Activated CD4-positive, alpha-beta T cell treated with anti-CD3 and anti-CD28 coated beads, Interleukin-2, amount 10 ng/mL, durations not matched to agents 7 days and 5 days (primary cell): Measurements from ENCODE around the gene LSM7. TPM values are rescaled to one million over a fixed set of nuclear protein-coding genes. Genes with fewer than 3 reads are reported as not detected.
A peak's percentile ranks its signal among the peaks of the same experiment; 100 is the strongest.

Experiments
- CTCF ChIA-PET: fragments of 350-600 bp; sonication (Branson Sonifier 250); formaldehyde crosslinking; loops from one replicate; lab custom pipeline; 2021; ENCODE audit warnings: antibody characterized with exemption; lab: Charles Lee
- POLR2A ChIA-PET: fragments of 350-600 bp; sonication (Branson Sonifier 250); formaldehyde crosslinking; loops from one replicate; lab custom pipeline; 2021; ENCODE audit warnings: antibody characterized with exemption; lab: Charles Lee
- DNase-seq: peaks from one replicate; pipeline ENCODE4 v3.0.0-alpha.2; 2020
- H3K27ac Mint-ChIP-seq: one replicate; pipeline ENCODE4 v1.8.0; 2021; ENCODE audit warnings: mild to moderate bottlenecking, moderate library complexity, mixed read lengths
- H3K27me3 Mint-ChIP-seq: one replicate; pipeline ENCODE4 v1.8.0; 2021; ENCODE audit warnings: mixed read lengths
- H3K36me3 Mint-ChIP-seq: one replicate; pipeline ENCODE4 v1.8.0; 2021; ENCODE audit warnings: low read depth, mixed read lengths
- H3K4me1 Mint-ChIP-seq: one replicate; pipeline ENCODE4 v1.8.0; 2021; ENCODE audit warnings: mixed read lengths
- H3K4me3 Mint-ChIP-seq: one replicate; pipeline ENCODE4 v1.8.0; 2021; ENCODE audit warnings: mild to moderate bottlenecking, moderate library complexity, mixed read lengths
- H3K9me3 Mint-ChIP-seq: one replicate; pipeline ENCODE4 v1.8.0; 2021; ENCODE audit warnings: mixed read lengths
- total RNA-seq, 2 experiments: library from RNA; stranded (reverse); gene quantifications; one replicate each; pipeline ENCODE4 v1.2.3, GENCODE V29; 2021

Gene LSM7
- total RNA-seq, 2 experiments from 2014 or later, result 105 to 114 TPM

- Mint-ChIP-seq H3K4me1 (peaks cover 7% of the 10 kb centered on the region), H3K4me3 (no peak overlapping the region), H3K27ac (no peak overlapping the region)
Observed at GRCh38 chr19:2307518-2308012, 20.8 kb downstream of the LSM7 start.

GRCh38 chr19:2306971-2307370 lies 21.4 kb downstream of the LSM7 start:
- no peak for DNase-seq
- Mint-ChIP-seq H3K27me3 (peaks cover 66% of the 10 kb centered on the region), H3K4me3 (no peak overlapping the region), H3K27ac (no peak overlapping the region), H3K4me1 (peaks cover 7% of the 10 kb centered on the region), H3K36me3 (peaks cover 2% of the 10 kb centered on the region), H3K9me3 (no peaks in the 10 kb centered on the region)
- POLR2A ChIA-PET, result no interaction called here
- CTCF ChIA-PET, result no interaction called here

More at GRCh38 chr19:2307518-2308012, 20.8 kb downstream of the LSM7 start:
- H3K27me3 Mint-ChIP-seq, result peaks cover 68% of the 10 kb centered on the region
- DNase-seq, result no peak
- ChIA-PET POLR2A (no interaction called here), CTCF (no interaction called here)
- no peaks in the 10 kb centered on the region for H3K9me3 Mint-ChIP-seq
- H3K36me3 Mint-ChIP-seq, result peaks cover 2% of the 10 kb centered on the region

- DNase-seq, result no peak
- Mint-ChIP-seq H3K4me3 (no peak overlapping the region), H3K9me3 (no peaks in the 10 kb centered on the region), H3K36me3 (peaks cover 2% of the 10 kb centered on the region), H3K27ac (no peak overlapping the region), H3K27me3 (peaks cover 69% of the 10 kb centered on the region), H3K4me1 (peaks cover 7% of the 10 kb centered on the region)
- POLR2A ChIA-PET, result no interaction called here
- CTCF ChIA-PET, result interaction anchor here (0.8 kb wide), 1 partner anchor 21 kb away, joined by 3 read pairs; no protein-coding TSS in a partner anchor
Observed at GRCh38 chr19:2306281-2306806, 22.0 kb downstream of the LSM7 start.

- Mint-ChIP-seq H3K9me3 (no peaks in the 10 kb centered on the region), H3K27me3 (peaks cover 71% of the 10 kb centered on the region), H3K36me3 (peaks cover 2% of the 10 kb centered on the region), H3K4me1 (peaks cover 7% of the 10 kb centered on the region), H3K4me3 (no peak overlapping the region), H3K27ac (peak overlapping the region; percentile 13)
- CTCF ChIA-PET, result interaction anchor here (0.8 to 1.0 kb wide), 2 partner anchors 10 to 20 kb away, joined by 3 read pairs; no protein-coding TSS in a partner anchor
- POLR2A ChIA-PET, result no interaction called here
- no peak for DNase-seq
Observed at GRCh38 chr19:2305452-2306280, 22.7 kb downstream of the LSM7 start.

- ChIA-PET POLR2A (no interaction called here), CTCF (no interaction called here)
- peaks cover 4% of the 10 kb centered on the region for H3K4me1 Mint-ChIP-seq
- H3K9me3 Mint-ChIP-seq, result no peaks in the 10 kb centered on the region
- peaks cover 48% of the 10 kb centered on the region for H3K27me3 Mint-ChIP-seq
- no peak overlapping the region for H3K4me3 Mint-ChIP-seq
- DNase-seq, result no peak
- no peak overlapping the region for H3K27ac Mint-ChIP-seq
- no peaks in the 10 kb centered on the region for H3K36me3 Mint-ChIP-seq
Observed at GRCh38 chr19:2303211-2303798, 25.1 kb downstream of the LSM7 start.

- CTCF ChIA-PET, result interaction anchor here (0.6 to 1.0 kb wide), 3 partner anchors 9 to 147 kb away, joined by 3 to 4 read pairs (median 3); no protein-coding TSS in a partner anchor
- no peak overlapping the region for H3K4me3 Mint-ChIP-seq
- POLR2A ChIA-PET, result interaction anchor here (0.6 kb wide), 1 partner anchor 43 kb away, joined by 4 read pairs; no protein-coding TSS in a partner anchor
- no peaks in the 10 kb centered on the region for H3K9me3 Mint-ChIP-seq
- H3K27ac Mint-ChIP-seq, result no peak overlapping the region
- H3K36me3 Mint-ChIP-seq, result no peaks in the 10 kb centered on the region
- peaks cover 4% of the 10 kb centered on the region for H3K4me1 Mint-ChIP-seq
- H3K27me3 Mint-ChIP-seq, result peaks cover 46% of the 10 kb centered on the region
- no peak for DNase-seq
Observed at GRCh38 chr19:2302319-2303210, 25.8 kb downstream of the LSM7 start.

DNA sequence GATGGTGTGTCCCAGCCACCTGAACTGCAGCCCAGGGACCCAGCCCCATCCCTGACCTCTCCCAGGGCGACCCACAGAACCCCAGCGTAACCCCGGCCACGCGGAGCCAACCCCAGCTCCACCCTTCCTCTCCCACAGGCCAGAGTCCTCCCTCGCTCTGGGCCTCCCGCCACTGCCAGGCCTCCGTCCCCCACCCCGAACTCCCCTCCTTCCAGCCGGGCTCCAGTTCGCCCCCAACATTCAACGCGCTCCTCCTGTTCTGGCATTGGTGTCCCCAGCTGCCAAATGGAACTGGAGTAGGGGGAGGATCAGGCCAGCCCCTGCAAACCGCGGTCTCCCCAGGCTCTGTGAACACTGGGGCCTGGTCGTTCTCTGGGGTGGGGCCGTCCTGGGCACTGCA lies 27.9 kb downstream of the LSM7 start:
- H3K27ac Mint-ChIP-seq, result no peak overlapping the region
- H3K27me3 Mint-ChIP-seq, result peaks cover 31% of the 10 kb centered on the region
- H3K4me3 Mint-ChIP-seq, result no peak overlapping the region
- H3K9me3 Mint-ChIP-seq, result no peaks in the 10 kb centered on the region
- ChIA-PET POLR2A (no interaction called here), CTCF (no interaction called here)
- DNase-seq, result no peak
- H3K36me3 Mint-ChIP-seq, result peaks cover 3% of the 10 kb centered on the region
- H3K4me1 Mint-ChIP-seq, result peaks cover 4% of the 10 kb centered on the region

DNA sequence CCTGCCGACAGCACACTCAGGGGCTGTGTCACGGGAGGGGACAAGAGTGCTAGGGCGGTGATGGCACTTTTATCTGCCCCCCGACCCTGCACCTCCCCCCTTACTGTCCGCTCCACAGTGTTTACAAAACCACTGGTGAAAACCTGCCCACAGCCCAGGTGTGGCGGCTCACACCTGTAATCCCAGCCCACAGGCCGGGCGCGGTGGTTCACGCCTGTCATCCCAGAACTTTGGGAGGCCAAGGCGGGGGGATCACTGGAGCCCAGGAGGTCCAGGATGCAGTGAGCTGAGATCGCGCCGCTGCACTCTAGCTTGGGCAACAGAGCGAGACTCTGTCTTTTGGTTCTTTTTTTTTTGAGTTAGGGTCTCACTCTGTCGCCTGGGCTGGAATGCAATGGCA lies 32.2 kb downstream of the LSM7 start:
- Mint-ChIP-seq H3K27ac (no peak overlapping the region), H3K36me3 (peaks cover 22% of the 10 kb centered on the region), H3K4me1 (peaks cover 12% of the 10 kb centered on the region), H3K27me3 (peaks cover under 1% of the 10 kb centered on the region), H3K9me3 (no peaks in the 10 kb centered on the region), H3K4me3 (no peak overlapping the region)
- no peak for DNase-seq
- ChIA-PET CTCF (interaction anchor here (0.6 to 1.3 kb wide), 4 partner anchors 8 to 24 kb away, joined by 3 to 5 read pairs (median 4); no protein-coding TSS in a partner anchor), POLR2A (no interaction called here)

GRCh38 chr19:2294687-2295335 lies 33.6 kb downstream of the LSM7 start:
- no peak overlapping the region for H3K4me3 Mint-ChIP-seq
- POLR2A ChIA-PET, result no interaction called here
- DNase-seq, result no peak
- no peak overlapping the region for H3K27ac Mint-ChIP-seq
- CTCF ChIA-PET, result interaction anchor here (0.6 to 0.8 kb wide), 2 partner anchors 10 to 376 kb away, joined by 3 read pairs; no protein-coding TSS in a partner anchor
- H3K36me3 Mint-ChIP-seq, result peaks cover 29% of the 10 kb centered on the region
- H3K27me3 Mint-ChIP-seq, result no peaks in the 10 kb centered on the region
- no peaks in the 10 kb centered on the region for H3K9me3 Mint-ChIP-seq
- H3K4me1 Mint-ChIP-seq, result peaks cover 19% of the 10 kb centered on the region

DNA sequence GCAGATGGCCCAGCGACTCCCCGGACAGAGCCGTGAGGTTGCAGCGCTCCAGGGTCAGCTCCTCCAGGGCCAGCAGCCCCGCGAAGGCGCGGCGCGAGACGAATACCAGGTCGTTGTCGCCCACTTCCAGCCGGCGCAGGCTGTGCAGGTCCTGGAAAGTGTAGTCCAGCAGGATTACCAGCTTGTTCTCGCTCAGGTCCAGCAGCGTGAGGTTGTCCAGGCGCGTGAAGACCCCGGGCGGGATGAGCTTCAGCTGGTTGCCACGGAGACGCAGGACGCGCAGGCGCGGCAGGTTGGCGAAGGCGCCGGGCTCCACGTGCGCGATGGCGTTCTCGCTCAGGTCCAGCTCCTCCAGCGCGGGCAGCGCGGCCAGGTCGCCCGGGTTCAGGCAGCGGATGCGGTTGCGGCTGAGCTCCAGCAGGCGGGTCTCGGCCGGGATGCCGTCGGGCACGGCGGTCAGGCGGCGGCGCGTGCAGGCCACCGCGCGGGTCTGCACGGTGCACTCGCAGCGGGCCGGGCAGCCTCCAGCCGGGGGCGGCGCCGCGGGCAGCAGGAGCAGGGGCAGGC lies 37.1 kb downstream of the LSM7 start:
- H3K27me3 Mint-ChIP-seq, result no peaks in the 10 kb centered on the region
- CTCF ChIA-PET, result interaction anchor here (0.5 to 1.2 kb wide), 3 partner anchors 56 to 944 kb away, joined by 3 to 4 read pairs (median 3); no protein-coding TSS in a partner anchor
- peaks cover 29% of the 10 kb centered on the region for H3K36me3 Mint-ChIP-seq
- H3K27ac Mint-ChIP-seq, result no peak overlapping the region
- H3K9me3 Mint-ChIP-seq, result no peaks in the 10 kb centered on the region
- H3K4me3 Mint-ChIP-seq, result peak overlapping the region; percentile 77
- H3K4me1 Mint-ChIP-seq, result peaks cover 36% of the 10 kb centered on the region
- no peak for DNase-seq
- POLR2A ChIA-PET, result no interaction called here

DNA sequence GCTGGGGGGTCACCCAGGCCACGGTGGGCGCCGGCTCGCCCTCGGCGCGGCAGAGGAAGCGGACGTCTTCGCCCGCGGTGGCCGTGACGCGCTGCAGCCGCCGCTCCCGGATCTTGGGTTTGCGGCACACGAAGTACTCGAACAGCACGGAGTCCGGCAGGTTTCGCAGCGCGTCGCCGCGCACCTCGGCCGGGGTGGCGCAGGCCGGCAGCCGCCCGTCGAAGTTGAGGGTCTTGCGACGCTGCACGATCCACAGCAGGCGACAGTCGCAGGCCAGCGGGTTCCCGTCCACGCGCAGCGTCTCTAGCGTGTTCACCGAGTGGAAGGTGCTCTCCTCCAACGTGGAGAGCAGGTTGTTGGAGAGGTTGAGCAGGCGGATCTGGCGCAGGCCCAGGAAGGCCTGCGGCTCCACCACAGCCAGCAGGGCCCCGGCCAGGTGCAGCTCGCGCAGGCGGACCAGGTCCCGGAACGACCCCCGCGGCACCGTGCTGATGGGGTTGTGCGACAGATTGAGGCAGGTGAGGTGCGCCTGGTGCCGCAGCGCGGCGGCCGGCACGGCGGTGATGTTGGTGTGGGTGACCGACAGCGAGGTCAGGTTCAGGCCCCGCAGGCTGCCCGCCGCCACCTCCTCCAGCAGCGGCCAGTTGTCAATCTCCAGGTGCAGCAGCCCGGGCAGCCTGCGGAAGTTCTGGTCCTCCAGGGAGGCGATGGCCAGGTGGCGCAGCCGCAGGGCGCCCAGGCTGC lies 37.8 kb downstream of the LSM7 start:
- H3K9me3 Mint-ChIP-seq, result no peaks in the 10 kb centered on the region
- peaks cover 36% of the 10 kb centered on the region for H3K4me1 Mint-ChIP-seq
- ChIA-PET POLR2A (no interaction called here), CTCF (interaction anchor here (1.2 kb wide), 1 partner anchor 55 kb away, joined by 3 read pairs; no protein-coding TSS in a partner anchor)
- H3K4me3 Mint-ChIP-seq, result peak overlapping the region; percentile 77
- H3K36me3 Mint-ChIP-seq, result peaks cover 26% of the 10 kb centered on the region
- no peak for DNase-seq
- peak overlapping the region; percentile 87 for H3K27ac Mint-ChIP-seq
- H3K27me3 Mint-ChIP-seq, result no peaks in the 10 kb centered on the region
